Astrocyte of the cerebellum (primary cell): ENCODE measurements around the gene RBM3.

Experiments used
- DNase-seq: peaks from one replicate; pipeline ENCODE4 v3.0.0-alpha.2; 2011; ENCODE audit warnings: low read depth
- H3K4me3 ChIP-seq: 2 replicates; pipeline ENCODE4 v1.5.1; 2011; ENCODE audit warnings: mild to moderate bottlenecking, low read depth, low read length, moderate library complexity
- in situ Hi-C: cut with HindIII; loops from 2 replicates; pipeline ENCODE4 v1.10.0; 2017; ENCODE audit warnings: low sequenced_read_pairs
- TF ChIP-seq, protein P1 (sequence below): IDR thresholded peaks from 2 replicates; pipeline ENCODE4 v1.5.1; 2012; ENCODE audit warnings: low read length, low read depth, moderate library complexity, mild to moderate bottlenecking; ENCODE audit errors: missing control alignments

The RBM3 gene

DNA sequence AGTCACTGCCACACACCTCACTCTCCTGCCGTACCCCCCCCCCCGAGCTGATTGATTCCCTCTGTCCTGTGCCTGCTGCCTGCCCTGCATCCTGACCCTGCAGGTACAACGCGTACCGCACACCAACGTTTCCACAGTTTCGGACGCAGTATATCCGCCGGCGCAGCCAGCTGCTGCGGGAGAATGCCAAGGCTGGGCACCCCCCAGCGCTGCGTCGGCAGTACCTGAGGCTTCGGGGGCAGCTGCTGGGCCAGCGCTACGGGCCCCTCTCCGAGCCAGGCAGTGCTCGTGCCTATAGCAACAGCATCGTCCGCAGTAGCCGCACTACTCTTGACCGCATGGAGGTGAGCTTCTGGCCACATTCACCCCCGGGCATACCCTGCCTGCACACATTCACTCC is 24.3 kb downstream of the RBM3 start:
- H3K4me3 ChIP-seq, result peak overlapping the region; percentile 61
- DNase-seq, result no peak
- TF ChIP-seq, protein P1, sequence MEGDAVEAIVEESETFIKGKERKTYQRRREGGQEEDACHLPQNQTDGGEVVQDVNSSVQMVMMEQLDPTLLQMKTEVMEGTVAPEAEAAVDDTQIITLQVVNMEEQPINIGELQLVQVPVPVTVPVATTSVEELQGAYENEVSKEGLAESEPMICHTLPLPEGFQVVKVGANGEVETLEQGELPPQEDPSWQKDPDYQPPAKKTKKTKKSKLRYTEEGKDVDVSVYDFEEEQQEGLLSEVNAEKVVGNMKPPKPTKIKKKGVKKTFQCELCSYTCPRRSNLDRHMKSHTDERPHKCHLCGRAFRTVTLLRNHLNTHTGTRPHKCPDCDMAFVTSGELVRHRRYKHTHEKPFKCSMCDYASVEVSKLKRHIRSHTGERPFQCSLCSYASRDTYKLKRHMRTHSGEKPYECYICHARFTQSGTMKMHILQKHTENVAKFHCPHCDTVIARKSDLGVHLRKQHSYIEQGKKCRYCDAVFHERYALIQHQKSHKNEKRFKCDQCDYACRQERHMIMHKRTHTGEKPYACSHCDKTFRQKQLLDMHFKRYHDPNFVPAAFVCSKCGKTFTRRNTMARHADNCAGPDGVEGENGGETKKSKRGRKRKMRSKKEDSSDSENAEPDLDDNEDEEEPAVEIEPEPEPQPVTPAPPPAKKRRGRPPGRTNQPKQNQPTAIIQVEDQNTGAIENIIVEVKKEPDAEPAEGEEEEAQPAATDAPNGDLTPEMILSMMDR, result no peak
- in situ Hi-C loops, result no loop called here

DNA sequence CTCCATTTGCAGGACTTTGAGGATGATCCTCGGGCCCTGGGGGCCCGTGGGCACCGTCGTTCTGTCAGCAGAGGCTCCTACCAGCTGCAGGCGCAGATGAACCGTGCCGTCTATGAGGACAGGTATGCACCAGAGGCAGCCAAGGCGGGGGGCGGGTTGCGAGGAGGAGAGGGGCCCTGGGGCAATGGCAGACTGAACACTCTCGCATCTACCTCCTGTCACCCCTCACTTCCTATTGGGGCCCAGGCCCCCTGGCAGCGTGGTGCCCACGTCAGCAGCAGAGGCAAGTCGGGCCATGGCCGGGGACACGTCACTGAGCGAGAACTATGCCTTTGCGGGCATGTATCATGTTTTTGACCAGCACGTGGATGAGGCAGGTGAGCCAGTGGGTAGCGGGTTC is 25.1 kb downstream of the RBM3 start:
- in situ Hi-C loops, result no loop called here
- no peak overlapping the region for H3K4me3 ChIP-seq
- no peak for DNase-seq
- TF ChIP-seq, protein P1, result no peak

DNA sequence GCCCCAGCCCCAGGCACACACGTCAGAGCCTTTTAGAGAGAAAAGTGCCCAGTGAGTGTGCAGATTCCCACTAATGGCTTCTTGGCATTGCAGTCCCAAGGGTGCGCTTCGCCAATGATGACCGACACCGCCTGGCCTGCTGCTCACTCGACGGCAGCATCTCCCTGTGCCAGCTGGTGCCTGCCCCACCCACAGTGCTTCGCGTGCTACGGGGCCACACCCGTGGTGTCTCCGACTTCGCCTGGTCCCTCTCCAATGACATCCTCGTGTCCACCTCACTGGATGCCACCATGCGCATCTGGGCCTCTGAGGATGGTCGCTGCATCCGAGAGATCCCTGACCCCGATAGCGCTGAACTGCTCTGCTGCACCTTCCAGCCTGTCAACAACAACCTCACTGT is 25.9 kb downstream of the RBM3 start:
- TF ChIP-seq, protein P1, result no peak
- DNase-seq, result no peak
- no peak overlapping the region for H3K4me3 ChIP-seq
- in situ Hi-C loops, result no loop called here

DNA sequence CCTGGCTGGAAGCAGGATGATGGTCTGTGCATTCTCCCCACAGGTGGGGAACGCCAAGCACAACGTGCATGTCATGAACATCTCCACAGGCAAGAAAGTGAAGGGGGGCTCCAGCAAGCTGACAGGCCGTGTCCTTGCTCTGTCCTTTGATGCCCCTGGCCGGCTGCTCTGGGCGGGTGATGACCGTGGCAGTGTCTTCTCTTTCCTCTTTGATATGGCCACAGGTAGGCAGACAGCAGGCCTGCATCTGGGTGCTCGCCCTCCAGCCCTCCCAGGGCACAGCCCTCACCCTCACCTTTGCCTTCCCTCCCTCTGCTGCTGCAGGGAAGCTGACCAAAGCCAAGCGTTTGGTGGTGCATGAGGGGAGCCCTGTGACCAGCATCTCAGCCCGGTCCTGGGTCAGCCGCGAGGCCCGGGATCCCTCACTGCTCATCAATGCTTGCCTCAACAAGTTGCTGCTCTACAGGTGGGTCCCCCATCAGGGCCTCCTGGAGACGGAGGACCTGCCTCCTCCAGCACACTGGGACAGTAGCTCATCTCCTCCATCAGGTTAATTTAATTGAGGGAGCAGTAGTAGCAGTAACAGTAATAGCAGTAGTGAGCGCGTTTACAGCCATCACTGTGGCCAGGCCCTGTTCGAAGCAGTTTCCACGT is 27.6 kb downstream of the RBM3 start:
- in situ Hi-C loops, result no loop called here

DNA sequence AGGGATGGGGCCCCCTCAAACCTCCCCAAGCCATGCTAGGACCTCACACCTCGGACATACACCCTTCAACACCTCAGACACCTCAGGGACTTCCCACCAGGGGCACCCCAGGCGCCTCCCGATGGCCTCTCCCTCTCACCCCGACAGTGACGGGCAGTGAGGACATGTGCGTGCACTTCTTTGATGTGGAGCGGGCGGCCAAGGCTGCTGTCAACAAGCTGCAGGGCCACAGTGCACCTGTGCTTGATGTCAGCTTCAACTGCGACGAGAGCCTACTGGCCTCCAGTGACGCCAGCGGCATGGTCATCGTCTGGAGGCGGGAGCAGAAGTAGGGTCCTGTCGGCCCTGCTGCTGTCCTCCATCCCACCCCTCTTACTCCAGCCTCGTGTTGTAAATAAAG is 30.4 kb downstream of the RBM3 start:
- TF ChIP-seq, protein P1, result no peak
- in situ Hi-C loops, result no loop called here

More for the DNA sequence above, 27.6 kb downstream of the RBM3 start:
- TF ChIP-seq, protein P1, result no peak
- no peak overlapping the region for H3K4me3 ChIP-seq
- no peak for DNase-seq

DNA sequence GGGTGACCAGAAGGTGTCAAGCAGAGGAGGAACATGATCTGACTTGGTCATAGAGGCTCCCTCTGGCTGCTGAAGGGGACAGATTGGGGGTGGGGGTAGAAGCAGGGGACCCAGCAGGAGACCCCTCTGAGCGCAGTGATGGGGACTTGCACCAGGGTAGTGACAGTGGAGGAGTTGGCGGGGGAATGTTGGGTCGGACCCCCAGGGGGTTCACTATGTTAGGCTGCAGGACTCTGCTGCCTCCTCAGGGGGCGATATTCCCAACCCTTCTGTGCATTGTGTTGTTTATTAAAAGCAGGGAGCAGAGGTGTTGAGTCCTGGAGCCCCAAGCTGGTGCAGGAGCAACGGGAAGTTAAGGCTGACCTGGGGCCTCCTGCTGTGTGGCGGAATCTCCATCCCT is 31.8 kb downstream of the RBM3 start:
- in situ Hi-C loops, result no loop called here
- DNase-seq, result no peak
- TF ChIP-seq, protein P1, result peak; percentile 18
- no peak overlapping the region for H3K4me3 ChIP-seq

More for the DNA sequence above, 30.4 kb downstream of the RBM3 start:
- no peak for DNase-seq
- H3K4me3 ChIP-seq, result no peak overlapping the region

DNA sequence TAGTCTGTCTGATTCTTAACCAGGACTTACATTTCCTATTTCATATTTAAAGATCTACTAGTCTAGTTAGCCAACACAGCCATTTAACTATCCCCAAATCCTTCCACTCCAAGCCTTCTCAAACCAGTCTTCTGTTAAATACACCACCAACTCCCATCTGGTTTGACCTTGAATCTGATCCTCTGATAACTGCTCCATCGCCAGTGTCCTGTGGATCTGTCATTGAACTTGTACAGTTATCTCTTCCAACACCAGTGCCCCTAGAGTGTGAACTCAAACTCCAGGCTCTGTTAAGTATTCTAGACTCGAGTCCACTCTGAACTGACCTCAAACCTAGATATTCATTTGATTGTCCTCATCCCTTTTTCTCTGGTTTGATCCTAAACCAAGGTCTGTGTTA is 37.4 kb downstream of the RBM3 start:
- DNase-seq, result no peak
- TF ChIP-seq, protein P1, result no peak
- in situ Hi-C loops, result no loop called here
- no peak overlapping the region for H3K4me3 ChIP-seq
